ENCODE data around the gene ARHGAP15.

GRCh38 chr2:143689541-143689940 lies 560.3 kb downstream of the ARHGAP15 start:
- no peak for TF ChIP-seq CTCF (conservative IDR thresholded peaks at IDR 0.05; ENCODE audit: low read depth in 2 of 2)
- TF ChIP-seq REST (IDR thresholded peaks at IDR 0.05; ENCODE audit: unreplicated experiment) = no peak
- no peak for TF ChIP-seq EZH2 (IDR thresholded peaks at IDR 0.05; ENCODE audit: low read depth, unreplicated experiment)
- TF ChIP-seq EZH2phosphoT487 (IDR thresholded peaks at IDR 0.05; ENCODE audit: unreplicated experiment) = no peak

Measured in GM23338 (cell line).